ENCODE data around the gene LIN37. TPM values are rescaled to one million over a fixed set of nuclear protein-coding genes. Genes with fewer than 3 reads are reported as not detected.

Gene LIN37
- total RNA-seq = 7.9 and 12.0 TPM in 2 replicates
- polyA plus RNA-seq = 13.6 and 17.6 TPM in 2 replicates

- Histone ChIP-seq H3K27ac (peak within 1 kb of the TSS; percentile 36), H3K4me3 (peak within 1 kb of the TSS; percentile 48), H4K20me1 (ENCODE audit: insufficient read depth, poor library complexity, severe bottlenecking) (no peaks in the 10 kb centered on the region), H3K4me2 (peak within 1 kb of the TSS; percentile 93), H3K36me3 (replicated peaks; ENCODE audit: insufficient read depth, low read depth) (no peaks in the 10 kb centered on the region), H3K79me2 (peaks cover 41% of the 10 kb centered on the region), H3K4me1 (ENCODE audit: insufficient read depth) (peaks cover 11% of the 10 kb centered on the region), H3K9me3 (ENCODE audit: low read depth) (no peaks in the 10 kb centered on the region), H2AFZ (peak within 1 kb of the TSS; percentile 37), H3K27me3 (no peaks in the 10 kb centered on the region), H3K9me2 (replicated peaks; ENCODE audit: insufficient read depth) (no peaks in the 10 kb centered on the region)
- WGBS (ENCODE audit: low lambda C conversion rate, missing lambda C conversion rate) = 2% methylated on average over 45 of the region's 45 CpGs
- peak; percentile 99 for DNase-seq (ENCODE audit: low spot score)
- TF ChIP-seq EZH2phosphoT487 (IDR thresholded peaks at IDR 0.05; ENCODE audit: low read depth, severe bottlenecking, unreplicated experiment) = no peak
- TF ChIP-seq CTCF (IDR thresholded peaks at IDR 0.05; ENCODE audit: poor library complexity) = no peak
- TF ChIP-seq EZH2 (IDR thresholded peaks at IDR 0.05; ENCODE audit: borderline replicate concordance) = no peak
These were observed at the start of gene LIN37 for GRCh38 chr19:35748106-35749020. Gene LIN37 (plus strand): TSS chr19:35748576. CDS start chr19:35748725, 149 bp downstream.

GRCh38 chr19:35702223-35703012 is 46.0 kb upstream of the LIN37 start:
- Histone ChIP-seq H3K36me3 (replicated peaks; ENCODE audit: insufficient read depth, low read depth) (no peaks in the 10 kb centered on the region), H3K4me3 (peak overlapping the region; percentile 39), H4K20me1 (ENCODE audit: insufficient read depth, poor library complexity, severe bottlenecking) (no peaks in the 10 kb centered on the region), H3K4me2 (peak overlapping the region; percentile 85), H3K27me3 (peaks cover 3% of the 10 kb centered on the region), H3K4me1 (ENCODE audit: insufficient read depth) (peaks cover 3% of the 10 kb centered on the region), H3K79me2 (no peaks in the 10 kb centered on the region), H3K9me3 (ENCODE audit: low read depth) (no peaks in the 10 kb centered on the region), H2AFZ (peak overlapping the region; percentile 68), H3K9me2 (replicated peaks; ENCODE audit: insufficient read depth) (no peaks in the 10 kb centered on the region), H3K27ac (no peak overlapping the region)
- WGBS (ENCODE audit: low lambda C conversion rate, missing lambda C conversion rate) = under 1% methylated on average over 50 of the region's 50 CpGs
- DNase-seq (ENCODE audit: low spot score) = peak; percentile 96
- TF ChIP-seq CTCF (IDR thresholded peaks at IDR 0.05; ENCODE audit: poor library complexity) (no peak), EZH2 (IDR thresholded peaks at IDR 0.05; ENCODE audit: borderline replicate concordance) (no peak), EZH2phosphoT487 (IDR thresholded peaks at IDR 0.05; ENCODE audit: low read depth, severe bottlenecking, unreplicated experiment) (no peak)

DNA sequence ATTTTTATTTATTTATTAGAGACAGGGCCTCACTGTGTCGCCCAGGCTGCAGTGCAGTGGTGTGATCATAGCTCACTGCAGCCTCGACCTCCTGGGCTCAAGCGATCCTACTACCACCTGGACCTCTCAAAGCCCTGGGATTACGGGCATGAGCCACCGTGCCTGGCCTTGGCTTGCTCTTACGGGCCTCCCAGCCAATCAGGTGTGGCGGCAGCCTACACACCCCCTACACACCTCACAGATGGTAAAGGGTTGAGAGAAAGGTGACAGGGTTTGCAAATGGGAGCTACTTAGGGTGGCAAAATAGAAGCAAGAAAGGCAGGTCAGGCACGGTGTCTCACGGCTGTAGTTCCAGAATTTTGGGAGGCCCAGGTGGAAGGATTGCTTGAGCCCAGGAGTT is 45.0 kb upstream of the LIN37 start:
- Histone ChIP-seq H3K9me3 (ENCODE audit: low read depth) (no peaks in the 10 kb centered on the region), H3K27ac (no peak overlapping the region), H3K79me2 (no peaks in the 10 kb centered on the region), H3K4me1 (ENCODE audit: insufficient read depth) (peaks cover 3% of the 10 kb centered on the region), H4K20me1 (ENCODE audit: insufficient read depth, poor library complexity, severe bottlenecking) (no peaks in the 10 kb centered on the region), H2AFZ (no peak overlapping the region), H3K36me3 (replicated peaks; ENCODE audit: insufficient read depth, low read depth) (no peaks in the 10 kb centered on the region), H3K4me3 (no peak overlapping the region), H3K27me3 (peaks cover 3% of the 10 kb centered on the region), H3K4me2 (peak overlapping the region; percentile 85), H3K9me2 (replicated peaks; ENCODE audit: insufficient read depth) (no peaks in the 10 kb centered on the region)
- no peak for DNase-seq (ENCODE audit: low spot score)
- TF ChIP-seq EZH2 (IDR thresholded peaks at IDR 0.05; ENCODE audit: borderline replicate concordance) = no peak
- no peak for TF ChIP-seq CTCF (IDR thresholded peaks at IDR 0.05; ENCODE audit: poor library complexity)
- TF ChIP-seq EZH2phosphoT487 (IDR thresholded peaks at IDR 0.05; ENCODE audit: low read depth, severe bottlenecking, unreplicated experiment) = no peak
- 63% methylated on average over 9 of the region's 9 CpGs for WGBS (ENCODE audit: low lambda C conversion rate, missing lambda C conversion rate)

Data from hepatocyte (in vitro differentiated cells).